DMS79 treated with DMSO at 0.1 percent for 48 hours (cell line): ENCODE data around the gene UBE2H.
"Not testable (repeated sequence)": the region's sequence is repeated elsewhere in the genome, so short reads cannot be mapped to it uniquely, and the experiment has no call there.

ENCODE experiments used
- DNase-seq: peaks from one replicate; lab custom pipeline; 2025; lab: John Stamatoyannopoulos, UW

The UBE2H gene

DNA sequence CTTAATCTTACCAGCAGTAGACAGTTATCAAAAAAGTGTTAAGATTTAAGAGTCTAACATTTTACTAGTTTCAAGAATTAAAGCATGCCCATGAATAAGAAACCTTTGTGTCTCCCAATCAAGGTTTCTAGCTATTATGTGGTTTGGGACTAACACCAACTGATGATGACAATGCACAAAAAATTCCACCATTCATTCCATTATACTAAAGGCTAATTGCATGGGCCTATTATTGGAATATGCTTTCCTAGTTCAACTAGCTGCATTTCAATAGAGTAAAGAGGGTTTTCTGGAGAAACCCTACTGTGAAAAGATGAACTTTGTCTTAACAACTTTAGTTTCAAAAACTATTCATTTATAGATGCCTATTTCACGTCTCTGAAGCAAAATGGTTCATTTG lies 44.6 kb downstream of the UBE2H start:
- DNase-seq: no peak

DNA sequence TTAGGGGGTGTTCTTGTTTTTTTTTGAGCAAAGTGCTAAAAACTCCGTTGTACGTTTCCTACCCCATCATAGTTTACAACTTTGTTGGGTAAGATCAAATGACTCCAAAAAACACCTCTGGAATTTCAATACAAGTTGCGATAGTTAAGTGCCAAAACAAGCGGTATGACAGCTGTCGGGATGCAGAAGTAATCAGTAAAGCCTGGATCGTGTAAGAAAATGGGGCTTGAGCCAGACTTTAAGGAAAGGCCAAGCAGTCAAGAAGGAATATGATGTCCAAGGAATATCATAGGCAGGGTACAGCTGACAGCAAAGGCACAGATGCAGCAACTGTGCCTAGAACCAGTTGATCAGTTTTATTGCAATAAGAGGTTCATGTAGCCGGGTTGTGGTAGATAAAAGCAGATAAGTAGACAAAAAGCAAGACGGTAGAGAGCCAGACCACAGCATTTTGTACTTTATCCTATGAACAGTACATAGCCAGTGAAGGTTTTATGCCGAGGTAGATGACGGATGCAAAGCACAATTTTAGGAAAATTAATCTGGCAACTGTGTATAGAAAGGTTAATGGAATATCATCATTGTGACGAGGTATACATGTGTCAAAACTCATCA lies 45.5 kb downstream of the UBE2H start:
- no peak for DNase-seq

DNA sequence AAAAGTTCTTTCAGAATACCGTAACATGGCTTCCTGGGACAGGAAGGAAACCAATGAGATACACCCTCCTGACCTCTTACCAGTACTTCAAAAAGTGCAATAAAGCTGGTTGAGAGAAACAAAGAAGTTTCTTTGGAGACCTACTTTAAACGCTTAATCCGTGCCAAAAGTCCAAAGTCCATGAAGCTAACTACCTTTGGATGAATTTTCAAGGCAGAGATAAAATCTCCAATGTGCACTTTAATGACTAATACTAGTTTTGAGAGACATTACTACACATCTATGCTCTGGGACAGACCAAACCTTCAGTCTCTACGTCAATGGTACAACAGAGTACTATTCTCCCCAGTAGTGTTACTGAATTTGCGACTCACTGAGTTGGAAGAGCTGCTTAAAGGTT lies 46.1 kb downstream of the UBE2H start:
- no peak for DNase-seq

DNA sequence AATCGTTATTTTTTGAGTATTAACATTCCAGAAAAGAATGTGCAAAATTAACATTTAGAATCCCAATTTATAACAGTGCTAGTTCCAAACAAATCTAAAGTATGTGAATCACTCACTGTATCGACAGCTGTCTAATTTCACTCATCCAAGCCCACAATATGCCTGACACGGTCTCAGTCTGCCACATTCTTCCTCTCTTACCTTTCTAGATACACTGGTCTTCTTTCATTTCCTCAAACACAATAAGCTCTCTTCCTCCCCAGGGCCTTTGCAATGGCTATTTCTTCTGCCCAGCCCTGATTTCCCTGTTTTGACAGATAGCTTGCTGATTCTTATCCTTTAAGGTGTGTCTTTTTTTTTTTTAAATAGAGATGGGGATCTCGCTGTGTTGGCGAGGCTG lies 48.8 kb downstream of the UBE2H start:
- DNase-seq: no peak

DNA sequence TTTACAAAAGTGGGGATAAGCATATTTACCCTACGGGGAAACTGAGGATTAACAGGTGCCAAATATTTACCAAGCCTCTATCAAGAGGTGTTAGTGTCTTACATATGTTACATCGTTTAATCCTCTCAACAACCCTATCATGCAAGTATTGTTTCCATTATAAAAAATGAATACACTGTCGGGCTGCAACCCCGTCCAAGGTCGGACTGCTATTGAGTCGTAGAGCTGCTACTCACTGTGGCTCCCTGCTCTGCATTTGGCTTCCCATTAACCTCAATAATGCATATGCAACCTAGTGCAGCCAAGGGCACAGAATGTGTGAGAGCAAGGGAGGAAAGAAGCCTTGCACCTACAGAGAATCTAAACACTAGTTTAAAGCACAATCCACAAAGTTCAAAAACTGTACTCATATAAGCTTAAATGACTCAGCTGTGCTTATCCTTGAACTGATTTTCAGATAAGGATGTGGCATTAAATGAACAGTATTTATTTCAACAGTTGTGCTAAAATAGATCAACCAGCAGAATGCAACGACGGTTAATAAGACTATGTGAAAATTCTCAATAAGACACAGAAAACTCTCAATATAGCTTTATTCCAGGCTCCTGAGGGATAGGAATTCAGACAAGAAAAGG lies 49.9 kb downstream of the UBE2H start:
- no peak for DNase-seq

DNA sequence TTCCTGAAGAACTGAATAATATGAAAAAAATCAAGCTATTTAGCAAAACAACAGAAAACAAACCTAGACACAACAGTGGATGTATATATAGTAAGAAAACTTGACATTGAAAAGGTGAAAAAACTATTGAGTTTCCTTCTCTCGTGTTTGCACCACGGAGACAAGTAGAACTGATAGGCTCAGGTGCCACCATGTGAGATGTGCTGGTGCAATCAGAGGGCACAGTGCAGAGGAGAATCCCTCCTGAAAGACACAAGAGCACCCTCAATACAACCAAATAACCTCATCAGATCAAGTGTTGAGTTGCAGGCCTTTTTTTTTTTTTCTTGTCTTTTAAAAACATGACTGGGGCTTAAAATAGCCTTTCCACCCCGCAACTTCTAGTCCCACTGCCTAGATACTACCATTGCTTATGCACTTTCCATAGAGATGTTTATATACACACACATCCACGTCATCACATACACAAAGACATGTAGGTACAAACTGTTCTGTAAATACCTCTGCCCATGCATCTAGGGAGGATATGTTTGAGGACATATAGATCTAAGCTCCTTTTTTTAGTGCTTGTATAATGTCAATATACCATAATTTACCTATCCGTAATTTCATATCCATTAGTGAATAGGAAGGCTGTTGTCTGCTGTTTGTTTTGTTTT lies 54.1 kb downstream of the UBE2H start:
- no peak for DNase-seq

DNA sequence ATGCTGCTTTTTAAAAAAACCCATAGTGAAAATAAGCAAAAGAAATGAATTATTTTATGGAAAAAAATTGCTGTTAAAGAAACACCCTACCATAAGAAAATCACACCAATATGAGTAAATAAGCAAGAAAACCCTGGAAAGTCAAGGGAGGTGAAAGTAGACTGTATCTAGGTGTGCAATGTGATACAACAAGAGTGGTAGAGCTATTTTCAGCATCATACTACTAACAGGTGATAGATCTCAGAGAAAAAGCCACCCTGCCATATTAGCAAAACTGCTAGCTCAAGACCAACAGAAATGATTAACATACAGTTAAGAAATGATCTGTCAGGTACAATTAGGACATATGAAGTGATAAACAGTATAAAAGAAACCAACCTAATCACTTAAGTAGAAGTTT lies 54.8 kb downstream of the UBE2H start:
- no peak for DNase-seq

DNA sequence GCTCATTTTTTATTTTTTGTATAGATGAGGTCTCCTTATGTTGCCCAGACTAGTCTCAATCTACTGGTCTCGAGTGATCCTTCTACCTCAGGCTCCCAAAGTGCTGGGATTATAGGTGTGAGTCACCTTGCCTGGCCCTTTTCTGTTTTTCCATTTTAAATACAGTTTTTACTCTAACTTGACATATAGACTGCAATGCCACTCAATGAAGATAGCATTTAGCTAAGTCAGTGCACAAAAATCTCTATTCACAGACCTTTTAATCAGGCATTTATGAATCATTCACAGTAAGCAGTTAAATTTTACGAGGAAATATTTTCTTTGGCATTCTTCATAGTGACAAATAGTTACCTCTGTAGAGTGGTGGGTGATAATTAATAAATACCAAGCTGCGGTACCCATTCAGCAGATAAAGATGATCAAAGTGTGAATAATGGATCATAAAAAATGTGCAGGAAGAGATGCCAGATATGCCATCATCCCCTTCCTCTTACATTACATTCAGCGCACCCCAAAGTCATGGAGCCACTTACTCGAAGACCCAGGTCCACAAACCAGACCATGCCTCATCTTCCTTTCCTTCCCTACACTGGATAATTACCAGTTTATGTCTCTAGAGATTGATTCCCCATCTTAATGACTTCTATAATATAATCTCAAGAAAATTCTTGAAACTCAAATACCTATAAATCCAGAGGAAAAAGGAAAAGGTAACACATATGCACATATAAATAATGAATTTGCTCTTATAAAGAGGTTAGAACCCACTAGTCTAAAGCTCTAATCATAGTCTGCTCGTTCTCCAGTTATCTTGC lies 56.0 kb downstream of the UBE2H start:
- no peak for DNase-seq

DNA sequence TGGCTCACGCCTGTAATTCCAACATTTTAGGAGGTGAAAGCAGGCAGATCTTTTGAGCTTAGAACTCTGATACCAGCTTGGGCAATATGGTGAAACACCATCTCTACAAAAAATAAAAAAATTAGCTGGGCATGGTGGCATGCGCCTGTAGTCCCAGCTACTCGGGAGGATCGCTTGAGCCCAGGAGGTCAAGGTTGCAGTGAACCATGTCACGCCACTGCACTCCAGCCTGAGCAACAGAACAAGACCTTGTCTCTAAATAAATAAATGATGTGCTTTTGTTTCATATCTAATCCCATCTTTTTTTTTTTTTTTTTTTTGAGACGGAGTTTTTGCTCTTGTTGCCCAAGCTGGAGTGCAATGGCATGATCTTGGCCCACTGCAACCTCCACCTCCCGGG lies 58.6 kb downstream of the UBE2H start:
- not testable (repeated sequence) for DNase-seq

DNA sequence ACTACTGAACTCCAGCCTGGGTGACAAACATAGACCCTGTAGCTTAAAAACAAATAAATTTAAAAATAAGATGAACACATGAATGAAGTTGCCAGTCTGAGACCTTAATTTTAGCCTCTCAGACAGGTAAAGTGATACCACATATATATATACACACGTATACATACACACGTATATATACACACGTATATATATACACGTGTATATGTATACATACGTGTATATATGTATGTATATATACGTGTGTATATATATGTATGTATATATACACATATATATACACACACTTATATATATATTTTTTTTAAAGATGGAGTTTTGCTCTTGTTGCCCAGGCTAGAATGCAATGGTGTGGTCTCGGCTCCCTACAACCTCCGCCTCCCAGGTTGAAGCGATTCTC lies 62.7 kb downstream of the UBE2H start:
- DNase-seq: no peak

DNA sequence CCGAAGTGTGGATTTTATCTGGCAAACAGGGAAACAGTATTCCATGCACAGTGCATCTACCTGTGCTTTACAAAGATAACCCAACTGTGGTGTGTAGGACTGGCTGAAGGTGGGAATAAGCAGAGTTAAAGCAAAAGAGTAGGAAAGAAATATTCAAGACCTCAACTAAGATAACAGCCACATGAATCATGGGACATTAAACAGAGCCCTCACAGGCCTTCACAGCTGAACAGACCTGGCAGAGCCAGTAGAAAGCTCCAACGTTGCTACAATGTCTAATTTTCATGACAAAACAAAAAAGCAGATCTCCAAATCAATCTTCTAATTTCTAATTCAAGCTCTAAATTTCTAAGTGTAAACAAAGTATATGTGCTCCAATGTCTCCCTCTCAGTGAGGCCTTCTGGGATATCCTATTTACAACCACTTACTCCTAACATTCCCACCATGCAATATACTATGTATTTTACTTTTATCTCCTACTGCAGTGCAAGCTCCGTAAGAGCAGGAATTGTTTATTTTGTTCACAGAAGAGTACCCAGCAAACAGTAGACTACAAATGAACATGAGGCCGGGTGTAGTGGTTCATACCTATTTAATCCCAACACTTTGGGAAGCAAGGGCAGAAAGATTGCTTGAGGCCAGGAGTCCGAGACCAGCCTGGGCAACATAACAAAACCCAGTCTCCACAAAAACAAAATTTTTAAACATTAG lies 63.5 kb downstream of the UBE2H start:
- no peak for DNase-seq

DNA sequence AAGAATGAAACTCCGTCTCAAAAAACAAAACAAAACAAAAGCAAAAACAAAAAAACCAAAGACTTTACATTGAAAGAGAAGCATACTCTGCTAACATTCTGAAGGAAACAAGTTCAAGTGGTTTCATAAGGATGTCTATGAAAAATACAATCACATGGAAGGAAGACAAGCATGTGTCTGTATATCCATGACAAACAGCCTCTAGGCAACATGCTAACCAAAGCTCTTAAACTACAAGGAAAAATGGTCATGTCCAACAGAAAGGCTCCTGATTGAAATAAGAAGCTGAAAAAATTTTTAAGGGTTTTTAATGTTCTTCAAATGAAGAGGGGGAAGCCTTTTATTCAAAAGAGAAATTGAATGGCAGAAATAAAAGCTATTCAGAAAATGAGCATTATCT lies 64.9 kb downstream of the UBE2H start:
- no peak for DNase-seq

DNA sequence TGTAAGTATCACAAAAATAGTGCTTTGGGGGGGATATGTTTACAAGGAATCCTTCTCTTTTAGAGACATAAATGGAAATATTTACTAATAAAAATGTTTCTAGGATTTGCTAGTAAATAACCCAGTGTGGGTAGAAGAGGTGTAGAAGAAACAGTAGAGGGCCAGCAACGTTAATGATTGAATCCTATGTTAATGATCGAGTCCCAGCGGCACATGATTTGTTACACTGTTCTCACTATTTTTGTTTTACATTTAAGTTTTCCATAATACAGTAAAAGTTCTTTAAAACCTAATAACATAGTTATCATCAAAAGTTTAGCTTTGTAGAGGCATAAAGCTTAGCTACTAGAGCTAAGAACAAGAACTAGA lies 66.0 kb downstream of the UBE2H start:
- DNase-seq: no peak

DNA sequence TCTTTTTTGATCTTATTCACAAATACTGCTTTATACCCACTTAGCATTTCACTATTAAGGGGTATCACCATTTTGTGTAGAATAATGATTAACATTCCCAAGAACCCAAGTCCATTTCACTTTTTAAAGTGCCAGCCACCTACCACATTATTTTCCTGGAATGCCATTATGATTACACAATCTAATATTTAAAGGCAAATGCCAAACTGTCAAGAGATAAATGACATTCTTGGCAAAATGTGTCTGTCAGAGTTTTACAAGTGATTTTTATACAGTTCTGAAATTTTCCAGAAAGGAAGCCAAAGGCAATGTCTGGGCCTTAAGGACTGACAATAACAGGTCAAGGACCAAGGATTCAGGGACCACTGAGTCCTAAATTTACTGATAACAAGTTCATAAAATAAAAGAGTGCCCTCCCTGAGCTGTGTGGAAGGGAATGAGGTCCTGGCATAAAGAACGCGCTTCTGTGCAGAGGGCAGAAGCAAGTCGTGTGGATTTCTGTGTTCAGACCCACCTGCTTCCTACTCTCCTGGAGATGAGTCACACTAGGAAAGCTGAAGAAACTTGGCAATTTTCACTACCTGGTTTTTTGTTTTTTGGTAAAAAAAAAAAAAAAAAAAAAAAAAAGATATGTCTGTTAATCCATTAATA lies 66.5 kb downstream of the UBE2H start:
- no peak for DNase-seq

DNA sequence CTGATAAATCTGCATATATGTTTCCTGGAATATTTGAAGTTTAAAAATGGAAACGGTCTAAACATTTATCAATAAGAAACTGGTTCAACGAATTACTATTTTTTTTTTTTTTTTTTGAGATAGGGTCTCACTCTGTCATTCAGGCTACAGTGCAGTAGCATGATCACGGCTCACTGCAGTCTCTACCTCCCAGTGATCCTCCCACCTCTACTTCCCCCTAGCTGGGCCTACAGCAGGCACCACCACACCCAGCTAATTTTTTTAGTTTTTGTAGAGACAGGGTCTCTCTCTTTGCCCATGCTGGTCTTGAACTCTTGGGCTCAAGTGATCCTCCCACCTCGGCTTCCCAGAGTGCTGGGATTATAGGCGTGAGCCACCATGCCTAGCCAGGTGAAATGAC lies 68.3 kb downstream of the UBE2H start:
- DNase-seq: no peak

DNA sequence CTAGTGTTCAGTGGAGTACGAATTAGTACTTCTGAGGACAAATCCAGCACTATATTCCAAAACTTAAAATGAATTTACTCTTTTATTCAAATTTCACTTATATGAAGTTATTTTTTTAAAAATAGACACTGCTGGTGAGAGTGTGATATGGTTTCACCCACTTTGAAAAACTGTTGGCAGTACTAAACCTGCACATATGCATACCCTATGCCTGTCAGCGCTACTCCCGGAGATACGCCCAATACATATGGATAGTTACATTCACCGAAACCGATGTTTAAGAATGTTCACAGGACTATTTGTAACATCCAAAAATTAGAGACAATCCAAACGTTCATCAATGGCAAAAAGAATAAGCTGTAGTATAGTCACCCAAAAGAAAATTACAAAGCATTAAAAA lies 69.6 kb downstream of the UBE2H start:
- no peak for DNase-seq

DNA sequence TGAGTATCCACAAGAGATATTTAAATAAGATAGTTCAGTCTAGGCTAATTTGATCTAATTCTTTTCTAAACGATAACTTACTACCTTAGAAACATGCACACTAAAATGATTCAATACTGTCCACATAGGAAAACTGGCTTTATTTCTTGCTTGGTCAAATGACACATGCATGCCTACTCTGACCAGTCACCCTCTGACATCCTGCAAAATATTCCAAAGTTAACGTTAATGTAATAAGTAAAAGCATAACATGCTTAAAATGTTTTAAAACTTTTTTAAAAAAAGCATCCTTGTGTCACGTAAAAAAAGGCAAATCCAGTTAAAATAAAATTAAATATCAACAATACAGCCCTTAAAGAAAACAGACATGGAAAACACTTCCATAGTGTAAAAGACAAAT lies 70.2 kb downstream of the UBE2H start:
- no peak for DNase-seq

DNA sequence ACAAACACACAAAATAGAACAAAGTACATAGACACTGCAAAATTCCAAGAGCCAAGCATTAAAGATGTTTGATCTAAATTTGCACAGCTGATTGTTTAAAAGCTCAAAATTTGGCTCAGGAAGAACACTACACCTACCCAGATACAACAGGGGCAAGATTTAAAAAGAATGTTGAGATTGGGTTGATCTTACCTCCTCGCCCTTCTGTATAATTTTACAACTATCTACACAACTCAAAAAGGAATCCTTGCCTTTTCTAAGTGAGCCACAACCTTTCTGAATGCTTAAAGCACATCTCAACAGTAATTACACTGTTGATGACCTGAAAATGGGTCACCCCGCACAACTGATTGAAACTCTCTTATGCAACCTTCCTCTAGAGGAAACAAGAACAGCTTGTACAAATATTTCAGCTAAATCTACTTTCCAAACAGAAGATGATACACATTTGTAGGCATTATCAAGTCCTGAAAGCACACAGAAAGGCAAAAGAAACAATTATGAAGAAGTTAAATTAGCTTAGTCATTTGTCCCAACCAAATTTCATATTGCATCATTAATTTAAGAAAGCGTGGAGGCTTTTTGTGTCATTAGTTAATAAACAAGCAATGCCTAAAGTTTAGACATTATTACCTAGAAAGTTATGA lies 75.5 kb downstream of the UBE2H start:
- DNase-seq: no peak

DNA sequence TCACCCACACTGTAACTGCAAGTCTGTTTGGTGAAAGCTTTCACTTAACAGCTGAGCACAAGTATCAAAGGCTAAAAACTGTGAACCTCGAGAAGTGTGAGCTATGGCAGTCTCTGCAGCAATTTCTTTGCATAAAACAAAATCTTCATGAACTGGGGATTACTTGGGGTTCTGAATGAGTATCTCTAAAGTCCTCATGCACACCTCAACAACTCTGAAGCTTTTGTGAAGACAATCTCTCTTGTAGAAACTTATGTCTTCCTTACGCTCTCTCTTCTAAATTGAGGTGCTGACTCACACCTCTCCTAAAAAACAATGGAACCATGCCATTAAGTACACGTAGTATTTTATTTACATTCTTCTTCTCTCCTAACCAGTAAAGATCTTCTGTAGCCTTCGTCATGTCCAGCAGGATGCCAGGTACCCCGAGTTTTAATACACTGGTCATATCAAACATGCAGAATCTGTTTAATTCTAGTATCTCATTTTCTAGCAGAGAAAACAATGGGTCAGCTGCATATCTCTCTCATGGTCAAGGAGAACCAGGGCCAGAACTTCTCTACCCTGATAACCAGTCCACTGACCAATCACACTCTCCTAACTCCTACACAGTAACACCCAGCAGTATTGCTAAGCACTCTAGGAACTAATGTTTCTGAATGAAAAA lies 76.9 kb downstream of the UBE2H start:
- no peak for DNase-seq

DNA sequence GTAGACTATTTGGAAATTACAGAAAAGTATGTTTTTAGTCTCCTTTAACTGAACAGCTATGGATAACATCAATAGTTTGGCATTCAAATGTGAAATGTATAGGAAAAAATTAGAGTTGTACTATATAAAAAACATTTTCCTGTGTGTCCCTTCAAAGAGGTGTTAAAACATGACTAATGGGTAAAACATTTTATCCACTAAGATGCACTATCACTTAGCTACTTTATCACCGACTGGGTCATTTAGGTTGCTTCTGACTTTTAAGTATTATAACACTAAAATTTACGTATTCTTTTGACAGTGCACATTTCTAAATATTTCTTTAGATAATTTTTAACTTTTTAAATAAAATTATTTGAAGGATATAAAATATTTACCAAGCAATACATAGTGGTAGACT lies 77.6 kb downstream of the UBE2H start:
- no peak for DNase-seq

DNA sequence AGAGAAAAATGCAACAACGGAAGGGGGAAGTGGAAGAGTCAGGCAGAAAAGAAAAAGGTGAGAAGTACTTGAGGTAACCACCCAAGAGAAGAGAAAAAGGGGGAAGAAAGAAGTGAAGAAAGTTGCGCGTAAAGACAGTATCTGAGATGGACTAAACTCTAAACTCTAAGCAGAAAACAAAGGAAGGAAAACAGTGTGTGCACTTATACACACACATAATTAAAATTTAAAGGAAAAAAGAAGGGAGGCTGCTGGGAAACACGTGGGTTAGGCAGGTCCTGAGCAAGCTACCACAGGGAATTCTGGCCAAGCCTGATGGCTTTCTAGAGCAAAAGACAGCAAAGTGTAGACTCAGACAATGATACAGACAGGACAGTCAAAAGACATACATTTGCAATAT lies 78.0 kb downstream of the UBE2H start:
- DNase-seq: no peak
